ENCODE results near the gene OVOL1. TPM values are rescaled to one million over a fixed set of nuclear protein-coding genes. Genes with fewer than 3 reads are reported as not detected.

OVOL1 gene
- total and polyA plus RNA-seq, 2 of the 13 experiments (the other 11 are each of a cell fraction or from before 2014, with no cell fraction given) = 0.01 TPM; not detected in 1

DNA sequence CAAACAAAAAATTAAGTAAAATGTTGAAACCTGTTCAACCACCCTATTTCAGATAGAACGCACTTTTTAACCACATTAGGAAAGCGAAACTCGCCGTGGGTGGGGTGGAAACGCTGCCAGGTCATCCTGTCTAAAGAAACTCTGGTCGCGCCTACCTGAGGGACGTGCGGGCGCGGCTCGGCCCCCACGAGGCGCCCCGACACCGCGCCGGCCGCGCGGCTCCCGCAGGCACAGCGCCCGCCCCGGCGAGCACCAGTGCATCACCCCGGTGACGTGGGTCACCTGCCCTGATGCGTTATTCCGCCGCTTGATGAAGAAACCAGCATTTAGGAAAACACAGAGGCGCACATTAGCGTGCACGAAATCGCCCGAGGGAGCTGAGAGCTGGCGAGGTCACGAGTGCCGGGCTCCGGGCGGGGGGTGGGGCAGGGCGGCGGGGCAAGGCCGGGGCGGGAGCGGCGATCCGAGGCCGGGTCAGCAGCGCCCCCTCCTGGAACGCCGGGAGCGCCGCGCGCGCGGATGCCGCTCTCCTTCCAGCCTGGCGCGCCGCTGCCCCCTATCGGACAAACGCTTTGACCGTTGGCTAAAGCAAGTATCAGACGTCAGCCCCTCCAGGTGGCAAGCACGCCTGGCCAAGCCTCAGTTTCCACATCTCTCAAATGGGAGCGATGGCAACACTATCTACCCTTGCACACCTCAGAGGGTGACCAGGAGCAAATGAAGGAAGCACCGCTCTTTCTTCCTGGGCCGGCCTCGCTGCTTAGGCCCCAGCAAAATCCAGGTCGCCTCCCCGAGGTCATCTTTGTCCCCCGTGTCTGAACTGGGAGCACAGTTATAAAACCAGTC lies 31.2 kb downstream of the OVOL1 start:
- ChIA-PET CTCF (ENCODE audit: low intra/inter-chr PET ratio, low total read pairs) (interaction anchor here (0.7 to 4.0 kb wide), 14 partner anchors 18 to 192 kb away, joined by 3 to 57 read pairs (median 6); partner anchors contain the start of genes AP5B1, KAT5, MUS81 and SIPA1), POLR2A (interaction anchor here (1.3 to 2.6 kb wide), 7 partner anchors 9 to 106 kb away, joined by 3 to 18 read pairs (median 6); partner anchors contain the start of genes AP5B1, CFL1, FIBP and KAT5)
- Histone ChIP-seq H3K4me2 (ENCODE audit: low read depth, low read length) (peak overlapping the region; percentile 69), H3K36me3 (replicated peaks in 1 of 2; ENCODE audit: control insufficient read depth in 1 of 2, insufficient read depth in 2 of 2, low read length in 2 of 2) (no peaks in the 10 kb centered on the region), H3K79me2 (ENCODE audit: insufficient read depth, low read length) (no peaks in the 10 kb centered on the region), H3K9ac (ENCODE audit: insufficient read depth, low read depth, low read length) (peak overlapping the region; percentile 53), H3K27ac (ENCODE audit: extremely low read length, insufficient read depth, low read length) (no peak overlapping the region), H3K27me3 (ENCODE audit: control insufficient read depth in 1 of 2, insufficient read depth in 2 of 2, low read length in 2 of 2) (0 out of 5 replicates have a peak, but pooled peaks cover 0 to 4% of the 10 kb centered on the region in 2 experiments), H3K9me3 (ENCODE audit: low read length) (no peaks in the 10 kb centered on the region), H3K4me1 (ENCODE audit: insufficient read depth, low read length) (peaks cover 30% of the 10 kb centered on the region), H3K4me3 (replicated peaks in 1 of 3; ENCODE audit: insufficient read depth in 1 of 3, low read depth in 2 of 3, low read length in 3 of 3) (peak overlapping the region; percentile 51 to 76 (median 63)), H4K20me1 (ENCODE audit: insufficient read depth, low read length) (no peaks in the 10 kb centered on the region), H2AFZ (ENCODE audit: low read length) (peak overlapping the region; percentile 48)
- 3% methylated on average over 5 of the region's 74 CpGs for WGBS (ENCODE audit: low lambda C conversion rate)
- intact Hi-C loops (cut with micrococcal nuclease; ENCODE audit: unreplicated experiment) = loop anchor here (1.0 to 5.0 kb wide), 2 partner anchors 36 to 74 kb away; partner anchors contain the start of gene AP5B1
- DNase-seq (ENCODE audit: low spot score) = peak; percentile 71
- no peak for FAIRE-seq
- no TSS peak for BruUV-seq (replicated peaks)
- in situ Hi-C loops (cut with HindIII; ENCODE audit: extremely low pct_ligation_motif_present, low pct_unique_long_range_greater_than_20kb) = loop anchor here (5.0 to 10.0 kb wide), 3 partner anchors 36 to 103 kb away; partner anchors contain the start of genes AP5B1 and KAT5
- ATAC-seq = peak; percentile 80
- TF ChIP-seq ZNF768 (CRISPR knock-in tag; IDR thresholded peaks at IDR 0.05) = peak; percentile 42; the same call in 1 of the 2 replicates
- TF ChIP-seq ZNF747 (CRISPR knock-in tag; IDR thresholded peaks at IDR 0.05; ENCODE audit: borderline replicate concordance) = no peak
- TF ChIP-seq HDAC6 (IDR thresholded peaks at IDR 0.05; ENCODE audit: low read depth, low read length) = no peak
- TF ChIP-seq FOSL2 (CRISPR knock-in tag; IDR thresholded peaks at IDR 0.05) = peak; percentile 31; the same call in 1 of the 2 replicates
- TF ChIP-seq, protein P1, sequence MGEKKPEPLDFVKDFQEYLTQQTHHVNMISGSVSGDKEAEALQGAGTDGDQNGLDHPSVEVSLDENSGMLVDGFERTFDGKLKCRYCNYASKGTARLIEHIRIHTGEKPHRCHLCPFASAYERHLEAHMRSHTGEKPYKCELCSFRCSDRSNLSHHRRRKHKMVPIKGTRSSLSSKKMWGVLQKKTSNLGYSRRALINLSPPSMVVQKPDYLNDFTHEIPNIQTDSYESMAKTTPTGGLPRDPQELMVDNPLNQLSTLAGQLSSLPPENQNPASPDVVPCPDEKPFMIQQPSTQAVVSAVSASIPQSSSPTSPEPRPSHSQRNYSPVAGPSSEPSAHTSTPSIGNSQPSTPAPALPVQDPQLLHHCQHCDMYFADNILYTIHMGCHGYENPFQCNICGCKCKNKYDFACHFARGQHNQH (CRISPR knock-in tag; IDR thresholded peaks at IDR 0.05) = peak; percentile 69; the same call in 1 of the 2 replicates
- peak; percentile 66 for TF ChIP-seq HOXA3 (CRISPR knock-in tag; IDR thresholded peaks at IDR 0.05)
- no peak for TF ChIP-seq NFE2 (CRISPR knock-in tag; IDR thresholded peaks at IDR 0.05)
- TF ChIP-seq IRX3 (CRISPR knock-in tag; IDR thresholded peaks at IDR 0.05; ENCODE audit: borderline replicate concordance, low read depth) = no peak
- TF ChIP-seq, protein P2, sequence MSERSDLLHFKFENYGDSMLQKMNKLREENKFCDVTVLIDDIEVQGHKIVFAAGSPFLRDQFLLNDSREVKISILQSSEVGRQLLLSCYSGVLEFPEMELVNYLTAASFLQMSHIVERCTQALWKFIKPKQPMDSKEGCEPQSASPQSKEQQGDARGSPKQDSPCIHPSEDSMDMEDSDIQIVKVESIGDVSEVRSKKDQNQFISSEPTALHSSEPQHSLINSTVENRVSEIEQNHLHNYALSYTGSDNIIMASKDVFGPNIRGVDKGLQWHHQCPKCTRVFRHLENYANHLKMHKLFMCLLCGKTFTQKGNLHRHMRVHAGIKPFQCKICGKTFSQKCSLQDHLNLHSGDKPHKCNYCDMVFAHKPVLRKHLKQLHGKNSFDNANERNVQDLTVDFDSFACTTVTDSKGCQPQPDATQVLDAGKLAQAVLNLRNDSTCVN (CRISPR knock-in tag; IDR thresholded peaks at IDR 0.05; ENCODE audit: borderline replicate concordance) = no peak
- TF ChIP-seq ELF1 (CRISPR knock-in tag; IDR thresholded peaks at IDR 0.05) = 0 out of 2 replicates have a peak, but pooled peaks have one; percentile 21
- 0 out of 2 replicates have a peak, but pooled peaks have one; percentile 33 for TF ChIP-seq ZNF350 (CRISPR knock-in tag; IDR thresholded peaks at IDR 0.05; ENCODE audit: borderline replicate concordance, low read depth)
- peak; percentile 62 for TF ChIP-seq POGZ (CRISPR knock-in tag; IDR thresholded peaks at IDR 0.05)
- 0 out of 2 replicates have a peak, but pooled peaks have one; percentile 42 for TF ChIP-seq ZSCAN25 (CRISPR knock-in tag; IDR thresholded peaks at IDR 0.05)
- peak; percentile 73 for TF ChIP-seq SALL2 (CRISPR knock-in tag; IDR thresholded peaks at IDR 0.05)
- TF ChIP-seq, protein P3, sequence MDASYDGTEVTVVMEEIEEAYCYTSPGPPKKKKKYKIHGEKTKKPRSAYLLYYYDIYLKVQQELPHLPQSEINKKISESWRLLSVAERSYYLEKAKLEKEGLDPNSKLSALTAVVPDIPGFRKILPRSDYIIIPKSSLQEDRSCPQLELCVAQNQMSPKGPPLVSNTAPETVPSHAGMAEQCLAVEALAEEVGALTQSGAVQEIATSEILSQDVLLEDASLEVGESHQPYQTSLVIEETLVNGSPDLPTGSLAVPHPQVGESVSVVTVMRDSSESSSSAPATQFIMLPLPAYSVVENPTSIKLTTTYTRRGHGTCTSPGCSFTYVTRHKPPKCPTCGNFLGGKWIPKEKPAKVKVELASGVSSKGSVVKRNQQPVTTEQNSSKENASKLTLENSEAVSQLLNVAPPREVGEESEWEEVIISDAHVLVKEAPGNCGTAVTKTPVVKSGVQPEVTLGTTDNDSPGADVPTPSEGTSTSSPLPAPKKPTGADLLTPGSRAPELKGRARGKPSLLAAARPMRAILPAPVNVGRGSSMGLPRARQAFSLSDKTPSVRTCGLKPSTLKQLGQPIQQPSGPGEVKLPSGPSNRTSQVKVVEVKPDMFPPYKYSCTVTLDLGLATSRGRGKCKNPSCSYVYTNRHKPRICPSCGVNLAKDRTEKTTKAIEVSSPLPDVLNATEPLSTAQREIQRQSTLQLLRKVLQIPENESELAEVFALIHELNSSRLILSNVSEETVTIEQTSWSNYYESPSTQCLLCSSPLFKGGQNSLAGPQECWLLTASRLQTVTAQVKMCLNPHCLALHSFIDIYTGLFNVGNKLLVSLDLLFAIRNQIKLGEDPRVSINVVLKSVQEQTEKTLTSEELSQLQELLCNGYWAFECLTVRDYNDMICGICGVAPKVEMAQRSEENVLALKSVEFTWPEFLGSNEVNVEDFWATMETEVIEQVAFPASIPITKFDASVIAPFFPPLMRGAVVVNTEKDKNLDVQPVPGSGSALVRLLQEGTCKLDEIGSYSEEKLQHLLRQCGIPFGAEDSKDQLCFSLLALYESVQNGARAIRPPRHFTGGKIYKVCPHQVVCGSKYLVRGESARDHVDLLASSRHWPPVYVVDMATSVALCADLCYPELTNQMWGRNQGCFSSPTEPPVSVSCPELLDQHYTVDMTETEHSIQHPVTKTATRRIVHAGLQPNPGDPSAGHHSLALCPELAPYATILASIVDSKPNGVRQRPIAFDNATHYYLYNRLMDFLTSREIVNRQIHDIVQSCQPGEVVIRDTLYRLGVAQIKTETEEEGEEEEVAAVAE (CRISPR knock-in tag; IDR thresholded peaks at IDR 0.05; ENCODE audit: borderline replicate concordance) = no peak
- TF ChIP-seq YEATS2 (CRISPR knock-in tag; IDR thresholded peaks at IDR 0.05; ENCODE audit: borderline replicate concordance) = 0 out of 2 replicates have a peak, but pooled peaks have one; percentile 27

Data from HepG2 (cell line).